Amniotic stem cell (primary cell): Measurements from ENCODE around the gene GAST.
"Not testable (repeated sequence)": the region's sequence is repeated elsewhere in the genome, so short reads cannot be mapped to it uniquely, and the experiment has no call there.

Experiments
- DNase-seq: peaks from one replicate; lab custom pipeline; 2025; lab: John Stamatoyannopoulos, UW

GAST gene

GRCh38 chr17:41683441-41684007, 28.6 kb upstream of the GAST start:
- DNase-seq: no peak

GRCh38 chr17:41684035-41684434, 28.1 kb upstream of the GAST start:
- no peak for DNase-seq

- DNase-seq: not testable (repeated sequence)
Observed at GRCh38 chr17:41685753-41686152, 26.4 kb upstream of the GAST start.

GRCh38 chr17:41686281-41686680, 25.9 kb upstream of the GAST start:
- no peak for DNase-seq

- no peak for DNase-seq
Observed at GRCh38 chr17:41687828-41688640, 24.1 kb upstream of the GAST start.

DNA sequence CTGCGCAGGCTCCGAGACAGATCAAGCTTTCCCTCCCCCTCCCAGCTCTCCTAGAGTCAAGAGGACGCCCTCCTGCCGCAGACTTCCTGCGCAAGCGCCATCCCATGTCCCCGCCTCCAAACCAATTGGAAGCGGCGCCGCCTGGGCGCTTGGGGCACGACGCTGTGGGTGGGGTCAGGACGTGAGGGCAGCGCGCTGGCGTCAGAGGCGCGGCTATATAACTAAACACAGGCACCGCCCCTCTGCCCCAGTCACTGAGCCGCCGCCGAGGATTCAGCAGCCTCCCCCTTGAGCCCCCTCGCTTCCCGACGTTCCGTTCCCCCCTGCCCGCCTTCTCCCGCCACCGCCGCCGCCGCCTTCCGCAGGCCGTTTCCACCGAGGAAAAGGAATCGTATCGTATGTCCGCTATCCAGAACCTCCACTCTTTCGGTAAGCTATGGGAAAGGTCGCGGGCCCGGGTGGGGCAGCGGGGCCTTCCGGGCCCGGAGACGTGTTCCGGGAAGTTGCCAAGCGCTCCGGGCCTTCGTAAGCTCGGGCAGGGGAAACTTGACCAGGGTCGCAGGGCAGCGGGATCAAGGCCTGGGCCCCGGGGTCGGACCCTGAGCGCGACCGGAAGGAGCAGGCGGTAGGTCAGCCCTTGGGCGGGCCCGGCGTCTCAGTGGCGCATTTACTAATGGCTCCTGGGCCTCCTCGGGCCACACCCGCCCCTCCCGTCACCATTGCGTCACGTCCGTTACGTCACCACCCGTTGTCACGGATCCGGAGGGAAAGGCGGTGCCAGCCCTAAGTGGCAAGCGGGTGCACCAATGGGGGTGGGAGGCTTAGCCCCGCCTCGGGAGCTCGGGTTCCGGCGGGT, 23.3 kb upstream of the GAST start, which contains the start of gene EIF1:
EIF1 (plus strand) TSS at position 245 of the 856 bp plus-strand sequence; CDS start at position 399, 154 bp downstream.
- DNase-seq: peak; percentile 99

GRCh38 chr17:41689497-41690299, 22.4 kb upstream of the GAST start:
- peak; percentile 27 for DNase-seq

DNA sequence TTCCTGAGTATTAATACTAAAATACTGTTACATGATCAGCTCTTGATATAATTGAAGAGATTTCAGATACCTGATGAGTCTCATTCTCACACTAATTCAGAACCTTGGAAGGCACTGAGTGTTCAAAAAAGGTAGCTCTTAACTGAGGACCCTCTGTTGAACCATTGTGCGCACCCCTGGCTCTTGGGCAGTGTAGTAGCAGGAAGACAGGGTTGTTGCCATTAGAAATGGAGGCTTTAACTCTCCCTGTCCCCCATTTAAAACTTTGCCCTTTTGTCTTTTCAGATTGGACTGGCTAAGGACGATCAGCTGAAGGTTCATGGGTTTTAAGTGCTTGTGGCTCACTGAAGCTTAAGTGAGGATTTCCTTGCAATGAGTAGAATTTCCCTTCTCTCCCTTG, 21.6 kb upstream of the GAST start:
- no peak for DNase-seq

DNA sequence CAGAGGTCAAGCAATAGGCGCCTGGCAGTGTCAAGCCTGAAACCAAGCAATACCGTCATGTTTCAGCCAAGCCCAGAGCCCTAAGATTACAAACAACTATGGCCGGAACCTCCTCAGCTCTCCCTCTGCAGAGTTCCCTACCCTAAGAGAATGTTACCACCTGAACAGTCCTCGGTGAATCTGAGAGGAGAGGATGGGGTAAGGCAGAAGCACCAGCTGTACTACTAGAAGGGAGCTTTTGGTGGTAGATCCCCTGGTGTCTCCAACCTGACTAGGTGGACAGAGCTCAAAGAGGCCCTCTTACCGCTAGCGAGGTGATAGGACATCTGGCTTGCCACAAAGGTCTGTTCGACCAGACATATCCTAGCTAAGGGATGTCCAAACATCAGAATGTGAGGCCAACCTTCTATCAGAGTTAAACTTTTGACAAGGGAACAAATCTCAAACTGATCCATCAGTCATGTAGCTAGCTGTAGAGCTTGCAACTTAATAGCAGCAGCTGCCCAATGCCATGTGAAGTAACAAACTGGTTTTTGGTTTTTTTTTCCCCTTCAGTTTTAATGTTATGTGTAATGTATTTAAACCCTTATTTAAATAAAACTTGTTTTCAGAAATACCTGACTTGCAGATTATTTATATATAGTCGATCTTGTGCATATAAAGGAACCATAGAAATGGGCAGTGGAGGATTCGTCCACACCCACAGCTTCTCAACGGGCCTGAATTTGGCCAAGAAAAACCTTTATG, 20.9 kb upstream of the GAST start:
- DNase-seq: no peak

DNA sequence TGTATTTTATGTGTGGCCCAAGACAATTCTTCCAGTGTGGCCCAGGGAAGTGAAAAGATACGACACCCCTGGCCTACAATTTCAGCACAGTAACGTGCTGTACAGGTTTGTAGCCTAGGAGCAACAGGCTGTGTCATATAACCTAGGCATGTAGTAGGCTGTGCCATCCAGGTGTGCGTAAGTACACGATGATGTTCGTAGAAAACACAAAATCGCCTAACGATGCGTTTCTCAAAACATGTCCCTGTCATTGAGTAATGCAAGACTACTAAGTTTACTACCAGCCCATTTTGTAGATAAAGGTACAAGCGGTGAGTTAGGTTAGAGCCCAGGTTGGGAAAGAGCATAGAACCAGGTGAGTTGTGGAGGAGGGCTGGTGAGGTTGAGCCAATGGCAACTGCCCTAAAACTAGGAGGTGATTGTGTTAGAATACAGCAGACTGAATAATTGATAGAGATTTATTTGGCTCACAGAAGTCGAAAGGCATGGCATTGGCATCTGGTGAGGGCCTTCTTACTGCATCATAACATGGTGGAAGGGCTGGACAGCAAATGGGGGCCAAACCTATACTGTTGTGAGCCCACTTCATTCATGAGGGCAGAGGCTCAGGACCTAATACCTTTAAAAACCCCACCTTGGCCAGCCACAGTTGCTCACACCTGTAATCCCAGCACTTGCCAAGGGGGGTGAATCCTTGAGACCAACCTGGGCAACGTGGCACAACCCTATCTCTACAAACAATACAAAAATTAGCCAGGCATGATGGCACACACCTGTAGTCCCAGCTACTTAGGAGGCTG, 19.2 kb upstream of the GAST start:
- DNase-seq: no peak

- no peak for DNase-seq
Observed at GRCh38 chr17:41695134-41695661, 16.9 kb upstream of the GAST start.

- DNase-seq: peak; percentile 74
Observed at GRCh38 chr17:41695954-41696757, 16.0 kb upstream of the GAST start.

DNA sequence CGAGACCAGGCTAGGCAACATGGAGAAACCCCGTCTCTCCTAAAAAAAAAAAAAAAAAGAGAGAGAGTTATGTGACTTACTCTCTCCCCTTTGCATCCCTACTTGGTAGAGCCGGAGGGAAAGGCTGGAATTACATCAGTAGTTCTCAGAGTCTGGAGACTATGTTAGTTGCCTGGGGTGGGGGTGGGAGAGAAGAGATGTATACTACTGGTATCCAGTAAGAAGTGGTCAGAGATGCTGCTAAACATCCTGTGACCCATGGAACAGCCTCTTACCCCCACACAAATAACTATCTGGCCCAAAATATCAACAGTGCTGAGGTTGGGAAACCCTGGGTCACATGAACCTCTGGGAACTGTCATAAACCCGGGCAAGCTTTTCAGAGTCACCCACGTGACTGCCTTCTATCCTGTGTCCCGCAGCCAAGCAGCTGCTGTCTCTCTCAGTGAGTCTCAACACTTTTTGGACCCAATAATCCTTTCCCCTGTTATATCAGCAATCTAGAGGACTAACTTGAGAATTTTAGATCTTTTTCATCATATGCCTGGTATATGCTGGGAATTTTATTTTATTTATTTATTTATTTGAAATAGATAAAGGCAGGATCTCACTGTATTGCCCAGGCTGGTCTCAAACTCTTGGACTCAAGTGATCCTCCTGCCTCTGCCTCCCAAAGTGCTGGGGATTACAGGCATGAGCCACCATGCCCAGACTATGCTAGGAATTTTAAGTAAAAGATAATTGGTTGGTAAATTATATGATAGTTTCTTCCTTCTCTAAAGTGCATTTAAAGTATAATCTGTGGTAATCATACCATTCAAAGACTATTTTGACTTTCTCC, 14.8 kb upstream of the GAST start:
- no peak for DNase-seq

GRCh38 chr17:41700843-41701242, 11.3 kb upstream of the GAST start:
- not testable (repeated sequence) for DNase-seq

GRCh38 chr17:41702712-41703111, 9.4 kb upstream of the GAST start:
- DNase-seq: no peak

GRCh38 chr17:41705271-41705991, 6.7 kb upstream of the GAST start:
- no peak for DNase-seq
